HG03066 (cell line): ENCODE data around the gene KLHL5.
"Not testable (repeated sequence)": the region's sequence is repeated elsewhere in the genome, so short reads cannot be mapped to it uniquely, and the experiment has no call there.

Source experiments
- ATAC-seq: cut with Tn5 transposase; IDR thresholded peaks from one replicate; pipeline ENCODE4 v1.9.1; 2021; ENCODE audit warnings: low read depth; ENCODE audit not compliant: unreplicated experiment

Gene KLHL5

DNA sequence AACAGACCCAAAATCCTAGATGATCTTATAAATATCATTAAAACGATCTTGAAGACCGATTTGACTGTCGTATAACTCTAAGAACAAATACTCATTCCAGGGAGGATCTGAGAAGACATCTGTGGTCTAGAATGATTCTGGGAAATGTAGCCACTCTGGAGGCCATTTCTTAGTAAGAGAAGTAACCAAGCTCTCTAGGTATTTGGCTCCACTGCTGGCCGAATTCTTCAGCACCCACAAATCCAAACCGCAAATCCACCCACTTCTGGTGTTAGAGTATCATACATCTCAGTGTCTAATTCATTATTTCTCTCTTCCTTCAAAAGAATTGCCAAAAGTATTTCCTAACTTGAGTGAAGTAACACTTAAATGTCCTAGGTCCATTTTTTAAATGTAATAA lies 23.9 kb downstream of the KLHL5 start:
- no peak for ATAC-seq

DNA sequence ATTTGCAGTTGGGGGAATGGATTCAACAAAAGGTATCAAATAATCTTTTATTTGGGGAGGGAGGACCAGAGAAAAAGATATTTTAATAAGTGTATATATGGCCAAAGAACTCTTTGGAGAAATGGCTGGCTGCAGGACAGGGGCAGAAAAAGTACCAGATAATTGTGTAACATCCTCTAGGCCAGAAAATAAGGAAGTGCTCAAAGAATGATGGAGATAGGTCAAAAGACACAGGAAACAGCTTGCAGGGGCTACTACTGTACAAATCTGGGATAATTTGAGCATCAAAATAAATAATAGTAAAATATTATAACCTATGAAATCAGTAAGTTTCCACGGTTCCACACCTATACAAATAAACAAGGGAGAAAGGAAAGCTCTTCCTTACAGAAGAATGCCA lies 34.8 kb downstream of the KLHL5 start:
- no peak for ATAC-seq

DNA sequence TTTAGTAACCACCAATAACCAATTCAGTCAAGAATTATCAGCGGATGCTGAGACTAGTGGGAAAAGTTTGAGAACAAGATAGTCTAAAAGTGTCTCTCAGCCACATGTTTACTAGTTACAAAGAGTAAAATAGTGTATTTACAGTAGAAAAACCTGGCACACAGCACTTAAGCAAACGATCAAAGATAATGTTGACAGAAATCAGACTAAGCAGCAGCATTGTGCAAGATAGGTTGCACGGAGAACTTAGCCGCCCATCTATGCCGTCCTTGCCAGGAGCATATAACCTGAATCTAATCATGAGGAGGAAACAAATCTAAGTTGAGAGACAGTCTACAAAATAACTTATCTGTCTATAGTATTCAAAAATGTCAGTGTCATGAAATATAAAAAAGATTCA lies 35.3 kb downstream of the KLHL5 start:
- ATAC-seq = no peak

DNA sequence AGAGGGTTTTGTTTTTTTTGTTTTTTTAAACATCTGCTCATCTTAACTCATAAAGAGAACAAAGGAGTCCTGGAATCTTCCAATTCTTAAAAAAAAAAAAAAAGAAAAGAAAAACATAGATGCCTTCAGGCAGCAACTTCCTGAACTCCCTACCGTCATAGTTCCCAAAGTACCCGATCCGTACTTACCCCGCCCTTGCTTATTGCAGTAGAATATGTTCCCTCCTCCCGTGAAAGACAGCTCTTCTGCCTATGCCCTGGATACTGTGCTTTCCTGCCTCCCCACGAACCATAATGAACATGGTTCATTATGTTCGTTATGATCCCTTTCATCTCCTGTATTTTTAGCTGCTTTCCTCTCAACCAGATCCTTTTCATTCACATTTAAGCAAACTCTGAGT lies 40.3 kb downstream of the KLHL5 start:
- no peak for ATAC-seq

DNA sequence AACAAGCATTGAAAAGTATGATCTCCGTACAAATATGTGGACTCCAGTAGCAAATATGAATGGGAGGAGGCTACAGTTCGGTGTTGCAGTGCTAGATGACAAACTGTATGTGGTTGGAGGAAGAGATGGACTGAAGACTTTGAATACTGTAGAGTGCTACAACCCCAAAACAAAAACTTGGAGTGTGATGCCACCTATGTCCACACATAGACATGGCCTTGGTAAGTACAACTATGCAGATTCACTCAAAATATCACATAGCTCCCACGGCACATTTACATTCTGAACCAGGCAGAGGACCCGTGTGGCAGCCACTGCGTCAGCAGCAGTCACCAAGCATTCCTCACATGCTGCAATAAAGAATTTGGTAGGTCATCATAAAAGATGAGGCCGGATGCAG lies 41.3 kb downstream of the KLHL5 start:
- no peak for ATAC-seq

DNA sequence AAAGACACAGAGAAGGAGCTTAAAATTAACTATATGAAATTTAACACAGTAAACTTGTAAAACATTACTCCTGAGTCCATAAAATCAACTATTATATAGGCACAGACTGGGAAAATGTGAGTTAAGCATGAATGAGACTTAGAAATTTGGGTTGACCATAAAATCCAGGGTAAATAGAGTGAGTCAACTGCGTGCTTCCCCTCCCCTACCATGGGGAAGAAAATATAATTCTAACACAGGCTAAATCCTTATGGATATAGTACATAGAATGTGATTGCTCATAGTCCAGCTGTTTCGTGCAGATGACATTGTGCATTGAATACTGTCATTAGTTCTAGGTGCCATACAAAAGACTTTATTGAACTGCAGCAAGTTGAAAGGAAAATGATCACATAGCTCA lies 42.2 kb downstream of the KLHL5 start:
- ATAC-seq = no peak

DNA sequence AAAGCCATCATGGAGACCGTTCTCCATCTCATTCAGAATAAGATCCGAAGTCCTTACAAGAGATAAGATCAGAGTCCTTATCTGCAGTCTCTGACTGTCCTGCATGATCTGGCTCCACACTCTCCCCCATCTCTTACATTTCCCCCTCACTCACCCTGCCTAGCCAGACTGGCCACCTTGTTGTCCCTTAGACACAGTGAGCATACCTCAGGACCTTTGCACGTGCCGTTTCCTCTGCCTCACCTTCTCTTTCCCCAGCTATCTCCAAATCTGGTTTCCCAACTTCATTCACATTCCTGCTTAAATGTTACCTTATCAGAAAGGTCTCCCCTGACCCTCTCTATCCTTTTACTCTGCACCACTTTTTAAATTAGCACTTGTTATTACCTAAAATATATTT lies 44.0 kb downstream of the KLHL5 start:
- ATAC-seq = no peak

DNA sequence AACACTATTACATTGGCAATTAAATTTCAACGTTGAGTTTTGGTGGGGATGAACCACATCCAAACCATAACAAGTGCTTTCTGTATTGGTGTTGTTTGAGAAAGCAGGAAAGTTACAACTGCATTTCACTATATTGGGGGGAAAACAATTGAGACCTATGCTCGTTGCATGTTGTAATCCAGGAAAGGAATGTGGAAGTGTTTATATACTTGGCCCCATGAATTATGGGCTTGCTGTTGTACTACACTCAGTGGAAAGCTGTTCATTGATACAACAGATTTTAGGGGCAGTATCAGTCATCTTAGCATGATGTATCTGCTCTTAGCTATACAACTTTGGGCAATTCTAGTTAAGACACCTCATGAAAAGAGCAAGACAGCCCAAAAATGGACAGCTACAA lies 52.4 kb downstream of the KLHL5 start:
- no peak for ATAC-seq

DNA sequence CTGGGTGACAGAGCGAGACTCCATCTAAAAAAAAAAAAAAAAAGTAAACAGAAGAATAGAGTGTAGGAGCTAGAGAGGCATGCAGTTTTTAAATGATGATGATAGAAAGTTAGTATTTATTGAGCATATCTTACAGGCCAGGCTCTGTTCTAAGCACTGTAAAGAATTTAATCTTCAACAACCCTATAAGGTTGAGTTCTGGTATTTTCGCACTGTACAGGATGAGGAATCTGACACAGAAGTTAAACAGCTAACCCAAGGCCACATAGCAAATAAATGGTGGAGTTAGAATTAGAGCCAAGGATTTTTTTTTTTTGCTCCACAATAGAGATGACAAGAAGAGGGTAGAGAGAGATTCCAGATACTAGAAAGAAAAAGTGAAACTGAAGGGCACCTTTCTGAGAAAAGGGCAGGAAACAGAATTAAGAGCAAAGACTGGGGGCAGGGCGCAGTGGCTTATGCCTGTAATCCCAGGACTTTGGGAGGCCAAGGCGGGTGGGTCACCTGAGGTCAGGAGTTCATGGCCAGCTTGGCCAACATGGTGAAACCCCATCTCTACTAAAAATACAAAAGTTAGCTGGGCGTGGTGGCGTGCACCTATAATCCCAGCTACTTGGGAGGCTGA lies 56.1 kb downstream of the KLHL5 start:
- no peak for ATAC-seq

DNA sequence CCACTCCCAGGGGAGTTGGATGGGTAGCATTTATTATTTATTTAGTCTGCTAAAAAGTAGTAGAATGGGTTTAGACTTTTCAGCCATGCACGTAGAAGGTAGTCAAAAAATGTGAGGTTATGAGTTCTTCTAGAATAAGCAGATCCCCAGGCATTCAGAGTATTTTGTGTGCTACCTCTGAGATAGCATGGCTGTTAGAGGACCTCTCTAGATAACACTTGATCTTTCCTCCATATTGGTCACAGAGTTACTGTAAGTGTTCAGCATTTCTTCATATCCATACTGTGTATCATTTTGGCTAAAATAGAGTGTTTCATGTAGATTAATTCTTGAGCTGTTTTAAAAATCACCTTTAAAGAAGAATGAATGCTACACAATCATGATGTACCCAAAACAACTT lies 58.4 kb downstream of the KLHL5 start:
- ATAC-seq = no peak

DNA sequence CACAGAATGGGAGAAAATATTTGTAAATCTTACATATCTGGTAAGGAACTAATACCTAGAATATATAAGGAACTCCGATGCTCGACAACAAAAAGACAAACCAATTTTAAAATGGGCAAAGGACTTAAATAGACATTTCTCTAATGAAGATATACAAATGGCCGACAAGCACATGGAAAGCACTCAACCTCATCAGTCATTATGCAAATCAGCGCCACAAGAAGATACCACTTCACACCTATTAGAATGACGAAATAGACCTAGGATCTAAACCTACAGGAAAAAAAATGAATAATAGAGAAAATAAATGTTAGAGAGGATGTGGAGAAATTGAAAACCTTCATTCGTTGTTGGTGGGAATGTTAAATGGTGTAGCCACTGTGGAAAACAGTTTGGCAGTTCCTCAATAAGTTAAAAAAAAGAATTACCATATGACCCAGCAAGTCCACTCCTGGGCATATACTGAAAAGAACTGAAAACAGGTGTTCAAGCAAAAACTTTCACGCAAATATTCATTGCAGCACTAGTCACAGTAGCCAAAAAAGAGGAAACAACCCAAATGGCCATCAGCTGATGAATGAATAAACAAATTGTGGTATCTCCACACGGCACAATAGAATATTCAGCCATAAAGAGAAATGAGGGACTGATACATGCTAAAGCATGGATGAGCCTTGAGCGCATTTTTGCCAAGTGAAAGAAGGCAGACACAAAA lies 63.0 kb downstream of the KLHL5 start:
- peak; percentile 82 for ATAC-seq

DNA sequence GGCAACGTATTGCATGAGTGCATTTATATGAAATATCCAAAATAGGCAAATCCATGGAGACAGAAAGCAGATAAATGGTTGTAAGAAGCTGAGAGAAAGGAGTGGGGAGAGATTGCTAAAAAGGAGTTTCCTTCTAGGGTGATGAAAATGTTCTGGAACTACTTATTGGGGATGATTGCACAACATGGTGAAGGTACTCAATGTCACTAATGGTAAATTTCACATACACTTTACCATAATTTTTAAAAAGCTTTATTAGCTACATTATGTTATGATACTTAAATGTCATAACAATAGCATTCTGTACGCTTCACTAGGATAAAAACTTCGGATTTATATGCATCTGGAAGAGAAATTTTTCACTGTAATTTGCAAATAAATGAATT lies 63.6 kb downstream of the KLHL5 start:
- ATAC-seq = no peak

DNA sequence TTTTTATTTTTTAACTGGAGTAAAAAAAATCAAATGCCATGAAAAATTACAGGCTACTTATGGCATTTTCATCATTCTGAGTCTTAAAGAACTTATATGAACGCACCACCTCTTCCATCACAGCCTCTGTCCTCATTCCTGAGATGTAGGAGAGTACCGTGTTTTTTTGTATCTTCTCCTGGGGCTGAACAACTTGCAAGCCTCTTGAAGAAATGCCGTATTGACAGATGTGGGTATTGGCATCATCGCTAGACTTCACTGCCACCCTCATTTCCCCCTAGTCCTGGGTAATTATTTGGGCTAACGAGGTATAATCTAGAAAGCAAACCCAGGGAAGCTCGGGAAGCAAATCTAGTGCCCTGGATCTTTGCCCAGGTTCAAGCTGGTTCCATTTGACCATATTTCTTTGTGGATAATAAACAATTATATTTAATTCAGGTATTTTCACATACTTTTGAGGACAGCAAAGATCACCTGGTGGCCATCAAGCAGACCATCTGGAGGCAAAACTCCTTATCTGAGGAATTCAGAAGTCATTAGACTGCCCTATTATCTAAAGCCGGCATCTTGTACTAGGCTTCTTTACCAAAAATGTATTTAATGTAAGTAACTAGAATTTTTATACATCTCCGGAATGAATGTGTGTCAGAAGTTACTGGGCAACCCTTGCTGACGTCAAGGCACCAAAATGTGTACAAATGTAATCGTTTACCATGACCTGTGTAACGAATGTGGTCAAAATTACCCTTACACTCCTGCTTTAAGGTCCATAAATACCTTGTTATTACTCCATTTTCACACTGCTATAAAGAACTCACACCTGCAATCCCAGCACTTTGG lies 64.4 kb downstream of the KLHL5 start:
- ATAC-seq = no peak

DNA sequence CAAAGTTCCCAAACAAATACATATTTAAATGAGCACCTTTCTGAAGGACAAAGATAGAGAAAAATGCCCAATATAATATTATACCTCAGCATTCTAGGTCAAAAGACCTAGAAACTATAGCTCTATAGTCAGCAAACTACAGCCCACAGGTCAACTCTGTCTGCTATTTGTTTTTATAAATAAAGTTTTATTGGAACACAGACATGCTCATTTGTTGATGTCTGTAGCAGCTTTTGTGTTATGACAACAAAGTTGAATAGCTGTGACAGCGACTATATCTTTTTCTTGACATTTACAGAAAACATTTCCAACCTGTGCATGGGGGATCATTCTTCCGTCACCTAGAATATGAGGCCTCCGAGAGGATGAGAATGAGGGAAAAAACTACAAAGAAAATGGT lies 71.6 kb downstream of the KLHL5 start:
- no peak for ATAC-seq

DNA sequence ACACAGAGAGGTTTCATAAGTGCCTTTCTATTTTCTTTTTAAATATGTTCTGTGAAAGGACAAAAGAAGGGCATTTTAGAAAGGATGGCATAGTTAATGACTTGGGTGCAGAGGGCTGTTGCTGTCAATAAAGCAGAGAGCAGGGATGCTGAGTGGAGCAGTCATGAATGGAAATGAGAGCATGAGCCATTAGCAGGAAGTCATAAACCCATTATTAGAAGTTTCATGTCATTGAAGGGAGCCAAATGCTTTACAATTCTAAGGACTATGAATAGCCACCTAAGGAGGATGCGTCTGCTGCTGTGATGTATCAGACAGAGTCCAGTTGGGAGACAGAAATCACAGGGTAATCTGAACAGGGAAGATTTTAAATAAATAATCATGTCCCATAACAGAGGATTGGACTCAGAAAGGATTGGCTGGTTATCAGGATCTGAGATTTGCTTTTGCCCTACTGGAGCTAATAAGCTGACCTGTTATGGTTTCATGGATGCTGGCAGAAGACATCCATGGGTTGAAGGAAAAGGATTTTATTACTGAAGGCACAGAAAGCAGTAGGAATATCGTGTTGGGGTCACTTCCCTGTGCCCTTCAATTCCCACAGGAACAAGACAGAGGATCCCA lies 72.8 kb downstream of the KLHL5 start:
- no peak for ATAC-seq

DNA sequence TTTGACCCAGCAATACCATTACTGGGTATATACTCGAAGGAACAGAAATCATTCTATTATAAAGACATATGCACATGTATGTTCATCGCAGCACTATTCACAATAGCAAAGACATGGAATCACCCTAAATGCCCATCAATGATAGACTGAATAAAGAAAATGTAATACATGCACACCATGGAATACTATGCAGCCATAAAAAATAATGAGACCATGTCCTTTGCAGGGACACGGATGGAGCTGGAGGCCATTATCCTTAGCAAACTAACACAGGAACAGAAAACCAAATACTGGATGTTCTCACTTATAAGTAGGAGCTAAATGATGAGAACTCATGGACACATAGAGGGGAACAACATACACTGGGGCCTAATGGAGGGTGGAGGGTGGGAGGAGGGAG lies 76.2 kb downstream of the KLHL5 start:
- ATAC-seq = not testable (repeated sequence)

DNA sequence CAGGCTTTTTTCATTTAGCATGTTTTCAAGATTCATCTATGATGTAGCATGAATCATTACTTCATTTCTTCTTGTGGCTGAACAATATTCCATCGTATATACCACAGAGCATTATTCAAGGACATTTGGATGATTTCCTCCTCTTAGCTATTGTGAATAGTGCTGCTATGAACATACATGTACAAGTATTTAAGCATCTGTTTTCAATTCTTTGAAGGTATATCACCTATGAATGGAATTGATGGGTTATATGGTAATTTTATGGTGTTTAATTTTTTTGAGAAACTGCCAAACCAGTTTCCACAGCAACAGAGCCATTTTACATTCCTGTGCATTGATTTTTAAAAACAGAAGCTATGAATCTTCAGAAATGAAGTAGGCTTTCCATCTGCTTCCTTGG lies 84.2 kb downstream of the KLHL5 start:
- no peak for ATAC-seq

DNA sequence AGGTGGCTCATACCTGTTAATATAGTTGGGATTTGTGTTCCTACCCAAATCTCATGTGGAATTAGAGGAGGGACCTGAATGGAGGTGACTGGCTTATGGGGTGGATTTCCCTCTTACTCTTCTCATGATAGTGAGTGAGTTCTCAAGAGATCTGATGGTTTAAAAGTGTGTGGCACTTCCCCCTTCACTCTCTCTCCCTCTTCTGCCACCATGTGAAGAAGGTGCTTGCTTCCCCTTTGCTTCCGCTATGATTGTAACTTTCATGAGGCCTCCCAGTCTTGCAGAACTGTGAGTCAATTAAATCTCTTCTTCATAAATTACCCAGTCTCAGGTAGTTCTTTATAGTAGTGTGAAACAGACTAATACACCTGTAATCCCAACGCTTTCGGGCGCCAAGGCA lies 92.0 kb downstream of the KLHL5 start:
- no peak for ATAC-seq

DNA sequence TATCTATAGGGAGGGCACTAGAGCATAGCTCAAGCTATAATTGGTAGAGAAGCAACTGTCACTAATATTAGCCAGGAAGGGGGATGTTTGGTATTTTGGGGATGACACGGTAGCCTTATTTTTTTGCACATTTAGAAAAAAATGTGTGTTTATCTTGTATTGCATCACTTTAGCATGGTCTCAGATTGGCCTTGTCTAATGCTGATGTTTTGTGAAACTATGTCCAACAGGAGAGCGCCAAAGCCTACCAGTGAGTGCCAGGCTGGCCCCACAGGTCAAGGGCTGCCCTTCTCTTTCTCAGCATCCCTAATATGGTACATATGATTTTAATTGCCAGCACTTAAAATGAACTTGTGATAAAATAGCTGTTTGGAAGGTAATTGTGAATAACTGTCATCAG lies 95.5 kb downstream of the KLHL5 start:
- no peak for ATAC-seq

DNA sequence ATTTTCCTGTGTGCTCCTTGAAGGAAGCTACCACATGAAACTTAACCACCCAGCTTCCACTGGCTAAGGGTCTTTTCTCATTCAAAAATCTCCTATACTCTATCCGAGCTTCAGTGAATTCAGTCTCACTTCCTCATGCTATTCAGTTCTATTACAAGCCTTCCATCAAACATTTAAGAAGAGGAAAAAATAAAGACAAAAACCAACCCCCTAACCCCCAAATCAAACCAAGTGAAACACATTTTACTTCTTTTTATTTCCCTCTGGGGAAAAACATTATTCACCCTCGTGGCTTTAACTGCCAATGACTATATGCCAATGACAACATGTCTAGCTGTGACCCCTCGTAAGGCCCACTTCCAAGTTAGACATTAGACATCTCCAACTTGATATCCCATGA lies 104.1 kb downstream of the KLHL5 start:
- ATAC-seq = no peak

DNA sequence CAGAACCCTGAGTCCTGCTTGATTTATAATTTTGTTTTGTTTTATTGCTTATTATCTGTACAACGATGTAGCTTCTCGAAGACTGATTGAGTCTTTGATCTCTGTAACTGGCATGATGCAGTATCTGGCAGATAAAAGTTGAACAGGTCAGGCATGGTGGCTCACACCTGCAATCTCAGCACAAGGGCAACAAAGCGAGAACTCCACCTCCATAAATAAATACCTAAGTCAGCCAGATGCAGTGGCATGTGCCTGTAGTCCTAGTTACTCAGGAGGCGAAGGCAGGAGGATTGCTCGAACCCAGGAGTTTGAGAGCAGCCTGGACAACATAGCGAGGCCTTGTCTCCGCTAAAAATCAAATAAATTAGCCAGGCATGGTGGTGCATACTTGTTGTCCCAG lies 104.6 kb downstream of the KLHL5 start:
- no peak for ATAC-seq
